Measurements from ENCODE around the gene PDK4.

PDK4 gene

DNA sequence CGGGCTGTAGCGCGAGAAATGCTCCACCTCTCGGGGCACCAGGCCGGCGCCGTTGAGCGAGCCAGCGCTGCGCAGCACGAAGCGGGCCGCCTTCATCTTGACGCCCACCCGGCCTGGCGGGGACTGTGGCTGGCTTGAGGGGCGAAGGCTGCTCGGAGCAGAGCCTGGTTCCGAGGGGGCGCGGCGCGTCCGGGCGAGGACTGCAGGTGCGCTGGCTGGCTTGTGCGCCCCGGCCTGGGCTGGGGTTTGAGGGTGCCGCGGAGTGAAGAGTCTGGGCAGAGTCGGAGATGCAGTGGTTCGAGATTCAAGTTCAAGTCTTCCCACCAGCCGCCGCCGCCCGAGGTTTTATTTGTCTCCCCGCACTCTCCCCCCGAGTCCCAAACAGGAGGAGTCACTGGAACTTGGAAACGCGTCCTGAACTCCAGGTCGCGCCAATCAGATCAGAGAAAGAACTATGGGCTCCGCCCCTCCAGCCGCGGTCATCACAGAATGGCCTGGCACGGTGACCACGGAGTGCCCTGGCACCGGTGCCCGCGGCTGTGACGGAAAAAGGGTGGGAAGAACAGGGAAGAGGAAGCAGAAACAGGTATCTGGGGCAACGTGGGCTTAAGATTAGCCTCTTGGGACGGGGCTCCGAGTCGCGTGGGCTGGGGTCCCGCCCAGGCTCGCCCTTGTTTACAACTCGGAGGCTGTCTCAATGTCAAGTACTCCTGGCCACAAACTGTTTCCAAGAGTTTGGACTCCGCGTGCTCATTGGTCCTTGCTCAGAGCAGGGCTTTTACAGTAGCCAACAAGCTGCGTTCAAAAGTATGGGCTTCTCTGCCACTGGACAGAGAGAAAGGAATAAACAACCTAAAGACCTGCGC, at the start of gene PDK4:
TSS of gene PDK4 (minus strand) at position 319 of the 866 bp plus-strand sequence. CDS start at position 96, 223 bp downstream.
- in situ Hi-C loops (cut with MboI; ENCODE audit: low sequenced_read_pairs) = no loop called here

DNA sequence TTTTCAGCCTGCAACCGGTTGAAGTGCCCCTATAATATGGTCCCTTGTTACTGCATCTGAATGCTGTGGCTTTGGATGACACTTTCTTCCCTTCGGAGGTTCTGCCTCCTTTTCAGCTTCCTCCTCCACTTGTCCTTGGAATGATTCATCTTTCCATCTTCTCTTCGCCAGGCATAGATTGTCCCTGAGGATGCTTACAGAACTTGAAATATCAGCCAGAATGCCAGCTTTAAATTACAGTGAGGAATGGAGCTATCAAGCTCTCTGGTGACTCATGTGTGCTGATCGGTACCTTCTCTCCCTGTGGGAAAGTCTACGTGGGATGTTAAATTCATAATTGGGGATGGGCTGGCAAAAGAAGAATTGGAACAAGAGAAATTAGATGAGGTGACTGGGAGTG, 45.9 kb upstream of the PDK4 start:
- in situ Hi-C loops (cut with MboI; ENCODE audit: low sequenced_read_pairs) = no loop called here

DNA sequence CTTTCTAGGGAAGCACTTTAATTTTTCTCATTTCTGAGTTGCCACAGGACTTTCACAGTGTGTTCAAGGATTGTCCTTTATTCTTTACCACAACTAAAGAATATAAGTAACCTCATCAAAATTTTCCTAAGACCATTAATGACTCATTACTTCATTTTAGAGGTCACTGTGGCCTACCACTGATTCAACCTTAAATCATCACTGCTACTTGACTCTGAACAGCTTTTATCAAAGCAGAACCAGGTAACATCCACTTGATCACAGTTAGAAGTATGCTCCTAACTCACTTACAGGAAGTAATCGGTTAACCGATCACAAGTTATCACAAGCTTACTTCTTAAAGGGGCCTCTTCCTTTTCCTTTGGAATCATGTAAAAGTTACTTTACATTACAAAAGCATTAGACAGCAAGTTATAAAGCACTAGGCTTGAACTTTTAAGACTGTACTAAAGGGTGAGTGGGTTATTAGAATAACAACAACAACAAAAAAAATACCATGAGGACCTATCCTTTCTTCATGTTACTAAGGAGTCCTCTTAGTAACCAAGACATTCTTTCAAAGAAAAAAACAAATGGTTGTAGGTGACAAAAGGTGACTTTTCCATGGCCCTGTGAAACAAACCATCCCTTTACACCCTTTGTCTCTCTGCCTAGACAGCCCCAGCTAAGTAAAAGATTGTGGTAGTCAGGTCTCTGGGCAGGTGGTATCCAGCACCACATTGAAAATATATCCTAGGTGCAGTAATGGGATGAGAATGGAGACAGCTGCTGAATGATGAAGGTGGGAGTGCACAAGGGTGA, 40.0 kb upstream of the PDK4 start:
- in situ Hi-C loops (cut with MboI; ENCODE audit: low sequenced_read_pairs) = no loop called here

DNA sequence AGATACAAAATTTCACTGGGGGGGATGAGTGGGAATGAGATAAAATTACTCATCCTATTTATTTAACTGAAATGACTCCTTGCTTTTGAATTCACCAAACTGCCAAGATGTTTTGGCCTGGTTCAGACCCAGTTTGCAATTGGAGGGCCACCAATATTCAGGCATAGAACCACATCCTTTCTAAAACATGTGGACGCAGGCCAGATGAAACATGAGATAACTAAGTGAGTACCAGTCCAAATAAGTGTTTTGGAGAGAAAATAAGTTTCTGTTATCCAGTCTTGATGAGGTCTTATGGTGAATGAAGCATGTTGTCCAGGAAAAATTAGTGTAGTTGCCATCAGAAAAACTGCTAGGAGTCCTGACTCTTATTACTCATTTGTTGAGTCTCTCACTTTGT, 36.3 kb upstream of the PDK4 start:
- in situ Hi-C loops (cut with MboI; ENCODE audit: low sequenced_read_pairs) = no loop called here

DNA sequence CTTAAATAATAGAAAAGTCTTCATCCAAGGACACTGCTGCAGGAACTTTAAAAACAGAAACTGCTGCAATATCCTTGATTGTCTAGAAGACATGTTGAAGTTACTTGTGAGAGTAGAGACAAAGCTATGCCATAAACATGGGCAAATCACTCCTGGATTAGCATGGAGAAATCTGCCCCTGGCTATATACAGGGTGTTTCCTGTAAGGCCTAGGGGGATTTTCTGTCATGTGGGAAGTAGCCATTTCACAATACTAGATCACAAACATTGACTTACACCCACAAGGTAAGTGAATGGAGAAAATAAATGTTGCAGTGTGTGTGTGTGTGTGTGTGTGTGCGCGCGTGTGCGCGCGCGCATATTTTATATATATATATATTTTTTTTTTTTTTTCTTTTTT, 35.2 kb upstream of the PDK4 start:
- in situ Hi-C loops (cut with MboI; ENCODE audit: low sequenced_read_pairs) = no loop called here

DNA sequence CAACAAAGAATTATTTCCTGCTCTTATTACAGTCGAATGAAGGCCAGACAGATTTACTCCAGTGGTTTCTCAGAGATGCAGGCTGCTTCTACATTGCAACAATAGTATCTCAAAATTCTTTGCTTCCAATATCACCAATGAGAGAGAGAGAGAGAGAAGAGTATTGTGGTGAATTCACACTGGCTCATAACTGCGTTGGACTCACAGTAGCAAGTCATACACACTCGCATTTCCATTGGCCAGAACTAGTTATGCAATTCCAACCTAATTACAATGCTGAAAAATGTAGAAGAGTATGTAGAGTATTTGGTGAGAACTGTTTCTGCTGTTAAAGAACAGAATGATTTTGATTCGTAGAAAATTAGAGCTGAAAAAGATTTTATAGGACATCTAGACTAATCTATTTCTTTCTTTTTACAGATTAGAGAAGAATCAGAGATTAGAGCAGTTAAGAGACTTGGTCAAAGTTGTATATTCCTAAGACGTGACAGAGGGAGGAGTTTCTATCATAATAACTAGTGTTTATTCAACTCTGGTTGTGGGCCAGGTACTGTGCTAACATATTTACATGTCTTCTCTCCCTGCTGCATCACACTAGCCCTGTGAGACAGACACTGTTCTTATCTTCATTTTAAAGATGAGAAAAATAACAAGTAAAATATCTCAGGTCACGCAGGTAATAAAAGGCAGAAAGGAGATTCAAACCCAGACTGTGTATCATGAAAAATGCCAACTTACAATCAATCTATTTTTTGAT, 34.6 kb upstream of the PDK4 start:
- in situ Hi-C loops (cut with MboI; ENCODE audit: low sequenced_read_pairs) = no loop called here

DNA sequence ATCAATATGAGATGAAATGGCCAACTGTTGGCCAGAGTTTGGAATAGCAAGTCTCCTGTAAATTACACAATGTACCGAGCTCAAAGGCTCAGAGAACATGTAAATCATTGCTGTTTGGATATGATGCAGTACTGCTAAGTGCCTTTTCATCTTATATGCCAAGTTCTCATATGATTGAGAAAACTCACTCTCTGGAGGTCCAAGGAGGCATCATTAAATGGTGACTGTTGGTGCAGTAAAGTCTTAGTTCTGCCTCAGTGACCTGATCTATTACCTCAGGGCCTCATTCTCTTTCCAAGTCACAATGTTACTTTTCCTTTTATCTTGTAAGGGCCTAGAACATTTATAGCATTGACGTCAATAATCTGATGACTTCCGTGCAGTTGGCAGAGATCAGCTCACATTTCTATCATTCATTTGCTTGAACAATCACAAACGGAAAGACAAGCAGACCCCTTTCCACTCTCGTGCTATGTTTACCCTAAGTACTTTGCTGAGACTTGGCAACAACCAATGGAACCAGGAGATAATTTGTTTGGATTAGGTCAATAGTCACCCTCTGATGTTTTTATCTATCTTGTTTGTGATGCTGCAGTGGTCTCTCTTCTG, 32.6 kb upstream of the PDK4 start:
- in situ Hi-C loops (cut with MboI; ENCODE audit: low sequenced_read_pairs) = no loop called here

DNA sequence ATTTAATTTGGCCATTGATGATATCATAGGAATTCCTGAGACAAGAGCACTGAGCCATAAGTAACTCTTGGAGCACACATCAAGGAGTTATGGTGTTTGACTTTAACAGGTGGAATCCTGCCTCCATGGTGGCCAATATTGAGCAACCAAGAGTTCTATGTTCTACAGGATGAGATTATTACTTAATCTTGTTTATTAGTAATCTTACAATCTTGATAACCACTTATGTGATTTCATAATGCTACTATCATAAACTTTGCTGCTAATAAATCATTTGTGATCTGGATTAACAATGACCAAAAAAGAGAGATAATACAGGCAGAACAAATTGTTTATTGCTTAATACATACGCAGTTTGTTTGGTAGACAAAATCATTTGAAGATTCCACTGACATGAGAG, 27.5 kb upstream of the PDK4 start:
- in situ Hi-C loops (cut with MboI; ENCODE audit: low sequenced_read_pairs) = no loop called here

DNA sequence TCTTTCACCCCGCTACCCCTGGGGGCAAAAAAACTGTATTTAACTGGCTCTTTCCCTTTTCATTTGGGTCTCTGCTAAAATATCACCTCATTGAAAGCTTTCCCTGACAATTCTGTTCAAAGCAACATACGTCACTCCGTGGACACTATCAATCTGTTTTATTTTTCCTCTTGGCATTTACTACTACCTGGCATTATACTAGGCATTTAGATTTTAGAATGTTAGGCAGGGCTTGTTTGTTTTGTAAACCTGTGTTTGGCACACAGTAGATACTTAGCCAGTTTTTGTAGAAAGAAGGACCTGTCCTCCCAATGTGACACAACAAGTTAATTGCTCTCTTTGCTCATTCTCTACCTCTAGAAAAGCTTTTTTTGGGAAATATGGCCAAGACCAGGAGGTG, 26.5 kb upstream of the PDK4 start:
- in situ Hi-C loops (cut with MboI; ENCODE audit: low sequenced_read_pairs) = no loop called here

DNA sequence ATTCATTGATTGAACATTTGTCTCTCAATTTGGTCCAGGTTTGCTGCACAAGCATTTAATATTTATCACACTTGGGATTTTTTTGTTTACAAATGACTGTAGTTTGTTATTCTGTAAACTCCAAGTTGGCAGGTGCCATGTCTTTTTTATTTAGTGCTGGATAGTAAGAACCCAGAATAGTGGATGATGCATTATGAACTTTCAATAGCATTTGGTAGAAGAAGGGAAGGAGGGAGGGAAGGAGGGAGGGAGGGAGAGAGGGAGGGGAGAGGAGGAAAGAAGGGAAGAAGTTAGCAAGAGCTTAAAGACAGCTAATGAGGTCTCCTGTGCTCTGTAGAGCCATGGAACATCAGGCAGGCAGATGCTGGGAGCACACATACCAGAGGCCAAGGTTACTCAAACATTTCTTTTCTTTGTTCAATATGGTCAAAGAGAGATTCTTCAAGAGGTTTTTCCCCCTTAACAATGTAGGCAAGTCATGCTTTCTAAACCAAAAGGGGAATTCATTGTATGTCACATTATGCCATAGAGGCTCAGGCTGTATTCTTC, 25.8 kb upstream of the PDK4 start:
- in situ Hi-C loops (cut with MboI; ENCODE audit: low sequenced_read_pairs) = no loop called here

DNA sequence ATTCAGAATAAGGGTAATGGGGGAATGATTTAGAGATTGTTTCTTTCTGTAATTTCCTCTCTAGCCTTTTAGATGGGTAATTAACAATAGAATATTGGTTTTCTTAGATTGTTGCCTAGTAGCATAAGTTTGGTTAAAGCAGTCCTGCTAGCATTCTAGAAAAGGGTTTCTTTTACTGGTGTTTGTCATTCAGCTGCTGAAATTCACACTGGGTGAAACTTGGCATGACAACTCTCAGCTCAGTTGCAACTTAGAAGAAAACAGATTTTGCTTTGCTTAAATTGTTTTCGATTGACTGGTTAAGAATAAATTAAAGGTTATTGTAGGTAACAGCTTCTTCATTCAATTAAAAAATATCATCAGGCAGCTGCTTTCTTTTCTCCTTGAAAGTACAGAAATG, 25.1 kb upstream of the PDK4 start:
- in situ Hi-C loops (cut with MboI; ENCODE audit: low sequenced_read_pairs) = no loop called here

DNA sequence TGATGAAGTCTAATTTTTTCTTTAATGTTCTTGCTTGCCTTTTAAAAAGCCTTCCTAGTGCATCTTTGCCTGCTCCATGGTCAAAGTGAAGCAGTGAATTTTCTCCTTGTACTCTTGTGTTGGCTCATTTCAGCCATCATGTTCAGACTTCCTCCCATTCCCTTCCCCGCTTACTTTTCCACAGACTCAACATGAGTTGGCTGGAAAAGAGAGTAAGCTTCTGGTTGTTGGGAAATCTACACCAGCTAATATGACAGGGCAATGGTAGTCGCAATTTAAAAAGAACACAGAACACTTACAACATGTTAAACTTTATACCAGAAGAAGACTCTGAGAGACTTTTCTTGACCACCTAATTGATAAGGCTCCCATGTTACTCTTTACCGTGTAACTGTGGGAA, 24.3 kb upstream of the PDK4 start:
- in situ Hi-C loops (cut with MboI; ENCODE audit: low sequenced_read_pairs) = no loop called here

DNA sequence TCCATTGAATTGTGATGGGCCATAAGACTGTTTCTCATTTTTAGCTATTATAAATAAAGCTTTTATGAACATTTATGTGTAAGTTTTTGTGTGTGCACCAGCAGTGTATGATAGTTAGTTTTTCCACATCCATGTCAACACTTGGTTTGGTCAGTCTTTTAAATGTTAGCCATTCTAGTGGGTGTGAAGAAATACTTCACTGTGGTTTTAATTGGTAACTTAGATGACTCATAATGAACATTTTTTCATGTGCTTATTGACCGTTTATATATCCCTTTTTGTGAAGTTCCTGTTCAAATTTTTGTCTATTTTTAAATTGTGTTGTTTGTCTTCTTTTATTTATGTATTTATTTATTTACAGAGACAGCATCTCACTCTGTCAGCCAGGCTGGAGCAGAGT, 23.6 kb upstream of the PDK4 start:
- in situ Hi-C loops (cut with MboI; ENCODE audit: low sequenced_read_pairs) = no loop called here

DNA sequence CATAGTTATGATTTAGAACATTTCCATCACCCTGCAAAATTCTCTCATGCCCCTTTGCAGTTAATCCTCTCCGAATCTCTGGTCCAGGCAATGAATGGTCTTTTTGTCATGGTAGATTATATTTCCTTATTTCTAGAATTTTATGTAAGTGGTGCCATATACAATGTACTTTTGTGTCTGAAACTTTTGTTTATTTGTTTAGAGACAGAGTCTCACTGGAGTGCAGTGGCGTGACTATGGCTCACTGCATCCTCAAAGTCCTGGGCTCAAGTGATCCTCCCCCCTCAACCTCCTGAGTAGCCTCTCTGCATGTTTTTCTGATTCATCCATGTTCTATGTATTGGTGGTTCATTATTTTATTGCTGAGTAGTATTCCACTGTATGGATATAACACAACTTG, 23.2 kb upstream of the PDK4 start:
- in situ Hi-C loops (cut with MboI; ENCODE audit: low sequenced_read_pairs) = no loop called here

DNA sequence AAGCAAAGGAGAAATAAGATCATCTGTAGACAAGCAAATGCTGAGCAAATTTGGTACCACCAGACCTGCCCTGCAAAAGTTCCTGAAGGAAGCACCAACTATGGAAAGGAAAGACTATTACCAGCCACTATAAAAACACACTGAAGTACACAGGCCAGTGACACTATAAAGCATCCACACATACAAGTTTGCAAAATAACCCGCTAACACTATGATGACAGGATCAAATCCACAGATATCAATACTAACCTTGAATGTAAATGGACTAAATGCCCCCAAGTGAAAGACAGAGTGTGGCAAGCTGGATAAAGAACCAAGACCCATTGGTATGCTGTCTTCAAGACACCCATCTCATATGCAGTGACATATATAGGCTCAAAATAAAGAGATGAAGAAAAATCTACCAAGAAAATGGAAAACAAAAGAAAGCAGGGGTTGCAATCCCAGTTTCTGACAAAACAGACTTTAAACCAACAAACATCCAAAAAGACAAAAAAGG, 18.2 kb upstream of the PDK4 start:
- in situ Hi-C loops (cut with MboI; ENCODE audit: low sequenced_read_pairs) = no loop called here

DNA sequence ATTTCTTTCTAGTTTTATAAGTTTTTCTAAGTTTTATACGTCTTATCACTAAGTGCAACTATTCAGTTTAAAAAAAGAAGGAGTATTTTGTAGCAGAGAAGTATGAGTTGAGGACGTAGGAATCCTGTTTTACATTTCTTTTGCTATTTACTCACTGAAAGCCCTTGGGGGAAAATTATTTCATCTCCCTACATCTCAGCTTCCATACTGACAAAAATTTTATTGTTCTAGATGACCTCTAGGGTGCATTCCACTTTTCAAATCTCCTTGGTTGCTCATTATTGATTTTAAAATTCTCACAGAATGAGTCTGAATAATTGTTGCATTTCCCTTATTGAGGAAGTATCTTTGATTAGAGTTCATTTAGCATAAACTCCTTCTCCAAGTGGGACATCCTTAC, 14.9 kb upstream of the PDK4 start:
- in situ Hi-C loops (cut with MboI; ENCODE audit: low sequenced_read_pairs) = no loop called here

DNA sequence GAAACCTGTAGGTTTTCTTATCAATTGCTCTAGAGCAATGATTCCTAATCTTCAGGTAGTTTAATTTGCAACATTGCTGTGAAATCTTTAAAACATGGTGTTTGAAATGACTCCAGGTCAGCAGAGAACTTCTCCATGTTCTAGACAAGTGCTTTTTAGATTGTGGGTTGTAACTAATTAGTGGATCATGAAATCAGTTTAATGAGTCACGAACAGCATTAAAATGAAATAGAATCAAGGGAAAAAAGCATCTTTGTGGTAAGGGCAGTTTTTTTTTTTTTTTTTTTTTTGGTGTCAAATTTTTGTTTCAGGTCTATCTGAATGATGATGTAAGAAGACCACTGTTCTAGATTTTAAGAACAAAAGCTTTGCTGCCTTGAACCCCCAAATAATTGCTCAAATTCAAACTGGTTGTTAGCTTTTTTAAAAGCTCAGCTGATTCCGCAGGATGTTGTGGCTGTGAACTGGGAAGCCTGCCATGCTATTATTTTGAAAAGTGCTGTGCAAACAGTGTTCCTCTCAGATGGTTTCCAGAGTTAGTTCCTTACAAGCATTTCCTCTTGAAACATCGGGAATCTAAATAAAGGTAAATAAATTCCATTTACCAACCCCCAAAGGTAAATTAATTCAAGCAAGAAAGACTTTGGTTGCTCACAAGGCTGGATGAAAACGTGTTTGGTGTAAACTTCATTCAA, 13.1 kb upstream of the PDK4 start:
- in situ Hi-C loops (cut with MboI; ENCODE audit: low sequenced_read_pairs) = no loop called here

DNA sequence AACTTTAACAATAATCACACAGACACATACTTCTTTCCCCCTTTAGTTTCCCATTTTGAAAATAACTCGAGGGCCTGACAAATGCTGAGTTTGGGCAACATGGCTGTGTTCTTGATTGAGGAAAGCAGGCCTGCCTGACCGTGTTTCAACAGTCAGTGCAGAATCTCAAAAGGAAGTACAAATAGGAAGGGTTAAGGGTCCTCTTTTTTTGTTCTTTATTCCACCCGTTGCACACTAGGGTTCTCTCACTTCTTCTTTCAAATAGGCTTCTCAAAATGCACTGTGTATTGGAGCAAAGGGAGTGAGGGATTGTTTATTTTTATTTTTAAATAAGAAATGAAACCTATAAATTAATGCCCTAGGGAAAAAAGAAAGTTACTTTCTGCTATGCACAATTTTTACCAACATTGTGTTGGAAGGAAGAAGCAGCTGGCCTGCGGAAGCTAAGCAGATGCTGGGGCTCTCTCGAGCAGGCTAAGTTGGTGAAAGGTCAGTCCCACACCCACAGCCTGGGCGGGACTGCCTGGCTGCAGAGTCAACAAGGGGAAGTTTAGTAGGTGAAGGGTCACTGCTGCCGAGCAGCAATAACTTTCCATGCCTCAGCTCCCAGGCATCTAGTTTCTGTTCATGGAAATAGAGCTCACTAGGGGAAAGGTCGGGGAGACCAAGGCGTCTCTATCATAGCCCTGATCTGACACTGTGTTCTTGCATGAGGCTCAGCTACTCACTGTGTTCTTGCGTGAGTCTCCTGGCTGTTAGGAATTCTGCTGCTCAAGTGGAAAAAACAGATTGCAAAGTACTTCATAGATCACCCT, 12.2 kb upstream of the PDK4 start:
- in situ Hi-C loops (cut with MboI; ENCODE audit: low sequenced_read_pairs) = no loop called here

DNA sequence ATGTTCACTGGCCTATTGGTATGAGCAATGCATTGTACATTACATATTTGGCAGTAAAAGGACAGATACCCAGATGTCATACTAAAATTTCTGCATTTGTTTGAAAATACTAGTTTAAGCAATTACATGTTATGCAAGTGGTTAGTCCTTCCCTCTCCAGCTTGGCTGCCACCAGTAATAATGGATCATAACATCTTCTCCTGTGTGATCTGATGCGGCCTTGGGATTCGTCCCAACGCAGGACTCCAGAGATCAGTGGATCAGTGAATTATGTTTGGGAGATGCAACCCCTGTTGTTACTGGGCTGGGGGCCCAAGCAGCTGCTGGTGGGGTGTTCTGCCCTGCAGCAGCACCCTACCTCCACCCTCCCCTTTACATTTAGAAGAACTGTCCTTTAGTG, 11.2 kb upstream of the PDK4 start:
- in situ Hi-C loops (cut with MboI; ENCODE audit: low sequenced_read_pairs) = no loop called here
